Tibial artery (tissue), 4 donors: ENCODE data around the gene JHY.

ENCODE experiments used
- DNase-seq, 2 donors: peaks; one replicate each; pipeline ENCODE4 v3.0.0-alpha.2; 2019
- H3K27ac ChIP-seq, 2 donors: fragments of 200-600 bp; sonication (generic) in 1 of 2; 1 replicate in 1 of 2; 2 replicates in 1 of 2; pipeline ENCODE4 v1.5.1; 2018 to 2019; ENCODE audit warnings: mild to moderate bottlenecking in 1 of 2
- H3K27me3 ChIP-seq, 2 donors: fragments of 200-600 bp; sonication (generic) in 1 of 2; one replicate each; pipeline versions ENCODE4 v1.5.1 to v1.6.0; 2016 to 2019
- H3K36me3 ChIP-seq, 3 donors: fragments of 200-600 bp; sonication (generic) in 2 of 3; one replicate each; pipeline ENCODE4 v1.5.1; 2016 to 2019; ENCODE audit warnings: mild to moderate bottlenecking in 2 of 3
- H3K4me1 ChIP-seq, 4 donors: fragments of 200-600 bp; sonication (generic) in 2 of 4; 1 replicate in 3 of 4; 2 replicates in 1 of 4; pipeline ENCODE4 v1.5.1; 2016 to 2019
- H3K4me3 ChIP-seq, 2 donors: fragments of 200-600 bp; sonication (generic) in 1 of 2; 1 replicate in 1 of 2; 2 replicates in 1 of 2; pipeline ENCODE4 v1.5.1; 2018 to 2019; ENCODE audit warnings: mild to moderate bottlenecking in 2 of 2
- H3K9me3 ChIP-seq, 3 donors: fragments of 200-600 bp; sonication (generic) in 1 of 3; one replicate each; pipeline ENCODE4 v1.5.1; 2016 to 2019
- CTCF ChIP-seq, 2 experiments: fragments of 200-600 bp in 1 of 2; fragments of 450-650 bp in 1 of 2; IDR thresholded peaks; one replicate each; pipeline ENCODE4 v1.5.1; 2017 to 2019; ENCODE audit warnings: antibody characterized with exemption in 2 of 2, mild to moderate bottlenecking in 1 of 2, moderate library complexity in 1 of 2
- intact Hi-C: fragments of 100-400 bp; cut with DNase I; formaldehyde crosslinking; loops from one replicate; pipeline ENCODE4 v1.15.0; 2023; ENCODE audit warnings: low total_unique reads

The JHY gene

GRCh38 chr11:122983438-122984185 is 101.1 kb downstream of the JHY start:
- H3K4me3 ChIP-seq: peak overlapping the region; percentile 48 to 64
- H3K27ac ChIP-seq: no peak overlapping the region
- intact Hi-C loops: no loop called here
- H3K9me3 ChIP-seq: no peaks in the 10 kb centered on the region
- H3K36me3 ChIP-seq: no peaks in the 10 kb centered on the region
- no peak for TF ChIP-seq CTCF (IDR thresholded peaks at IDR 0.05)
- H3K4me1 ChIP-seq: peaks cover 0 to 27% (median 17%) of the 10 kb centered on the region in 4 donors
- no peak for DNase-seq
- peaks cover 0 to 88% of the 10 kb centered on the region in 2 donors for H3K27me3 ChIP-seq

GRCh38 chr11:122984186-122985011 is 101.8 kb downstream of the JHY start:
- Histone ChIP-seq H3K9me3 (no peaks in the 10 kb centered on the region), H3K36me3 (no peaks in the 10 kb centered on the region), H3K4me1 (peaks cover 0 to 21% (median 13%) of the 10 kb centered on the region in 4 donors), H3K27me3 (peaks cover 0 to 81% of the 10 kb centered on the region in 2 donors), H3K27ac (no peak overlapping the region), H3K4me3 (peak overlapping the region; percentile 48 to 64)
- no peak for TF ChIP-seq CTCF (IDR thresholded peaks at IDR 0.05)
- no peak for DNase-seq
- intact Hi-C loops: no loop called here

GRCh38 chr11:122995526-122995925 is 113.0 kb downstream of the JHY start:
- H3K27ac ChIP-seq: no peak overlapping the region
- TF ChIP-seq CTCF (IDR thresholded peaks at IDR 0.05): no peak
- no peak overlapping the region for H3K4me3 ChIP-seq
- H3K9me3 ChIP-seq: no peaks in the 10 kb centered on the region
- peaks cover 0 to 39% of the 10 kb centered on the region in 2 donors for H3K27me3 ChIP-seq
- intact Hi-C loops: no loop called here
- H3K36me3 ChIP-seq: no peaks in the 10 kb centered on the region
- DNase-seq: no peak
- H3K4me1 ChIP-seq: no peaks in the 10 kb centered on the region

GRCh38 chr11:122998727-122999366 is 116.3 kb downstream of the JHY start:
- no peak overlapping the region for H3K4me3 ChIP-seq
- H3K9me3 ChIP-seq: no peaks in the 10 kb centered on the region
- intact Hi-C loops: no loop called here
- TF ChIP-seq CTCF (IDR thresholded peaks at IDR 0.05): no peak
- H3K27me3 ChIP-seq: peaks cover 0 to 31% of the 10 kb centered on the region in 2 donors
- no peaks in the 10 kb centered on the region for H3K4me1 ChIP-seq
- DNase-seq: no peak
- H3K27ac ChIP-seq: no peak overlapping the region
- no peaks in the 10 kb centered on the region for H3K36me3 ChIP-seq

GRCh38 chr11:123000721-123001120 is 118.2 kb downstream of the JHY start:
- Histone ChIP-seq H3K27me3 (peaks cover 0 to 31% of the 10 kb centered on the region in 2 donors), H3K27ac (no peak overlapping the region), H3K9me3 (no peaks in the 10 kb centered on the region), H3K36me3 (no peaks in the 10 kb centered on the region), H3K4me1 (no peaks in the 10 kb centered on the region), H3K4me3 (no peak overlapping the region)
- intact Hi-C loops: no loop called here
- no peak for DNase-seq
- no peak for TF ChIP-seq CTCF (IDR thresholded peaks at IDR 0.05)
